ENCODE results near the gene AURKA. TPM values are rescaled to one million over a fixed set of nuclear protein-coding genes. Genes with fewer than 3 reads are reported as not detected.
A peak's percentile ranks its signal among the peaks of the same experiment; 100 is the strongest.
"Not testable (repeated sequence)": the region's sequence is repeated elsewhere in the genome, so short reads cannot be mapped to it uniquely, and the experiment has no call there.

Gene AURKA
- total and polyA plus RNA-seq, 11 donors: 2.2 to 19.5 (median 6.3) TPM

DNA sequence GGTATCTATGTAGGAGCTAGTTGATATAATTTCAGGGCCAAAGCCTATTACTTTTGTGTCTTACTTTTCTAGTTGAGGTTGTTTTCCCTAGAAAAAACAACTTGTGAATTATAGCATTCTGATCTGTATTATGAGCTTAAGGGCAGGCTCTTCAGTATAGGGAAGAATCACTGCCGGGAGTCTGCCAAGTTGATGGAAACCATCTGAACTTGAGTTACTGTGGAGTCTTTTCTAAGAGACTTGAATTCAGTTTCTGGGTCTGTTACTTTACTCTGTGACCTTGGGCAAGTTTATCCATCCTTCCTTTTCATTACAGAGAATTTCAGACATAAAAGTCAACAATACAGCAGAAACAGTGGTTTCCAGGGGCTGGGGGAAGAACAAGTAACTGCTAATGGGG, 17.9 kb upstream of the AURKA start:
- no peak for ATAC-seq
- intact Hi-C loops (cut with DNase I): no loop called here
- DNase-seq: no peak
- Histone ChIP-seq H3K9me3 (no peaks in the 10 kb centered on the region), H3K36me3 (peaks cover 0 to 41% (median 33%) of the 10 kb centered on the region in 9 donors), H3K27me3 (no peaks in the 10 kb centered on the region), H3K4me1 (peaks cover 0 to 59% (median 22%) of the 10 kb centered on the region in 12 donors), H3K27ac (peak overlapping the region in 9 of 12 donors; percentile 2 to 78 (median 43)), H3K4me3 (no peak overlapping the region)
- TF ChIP-seq, protein P1, sequence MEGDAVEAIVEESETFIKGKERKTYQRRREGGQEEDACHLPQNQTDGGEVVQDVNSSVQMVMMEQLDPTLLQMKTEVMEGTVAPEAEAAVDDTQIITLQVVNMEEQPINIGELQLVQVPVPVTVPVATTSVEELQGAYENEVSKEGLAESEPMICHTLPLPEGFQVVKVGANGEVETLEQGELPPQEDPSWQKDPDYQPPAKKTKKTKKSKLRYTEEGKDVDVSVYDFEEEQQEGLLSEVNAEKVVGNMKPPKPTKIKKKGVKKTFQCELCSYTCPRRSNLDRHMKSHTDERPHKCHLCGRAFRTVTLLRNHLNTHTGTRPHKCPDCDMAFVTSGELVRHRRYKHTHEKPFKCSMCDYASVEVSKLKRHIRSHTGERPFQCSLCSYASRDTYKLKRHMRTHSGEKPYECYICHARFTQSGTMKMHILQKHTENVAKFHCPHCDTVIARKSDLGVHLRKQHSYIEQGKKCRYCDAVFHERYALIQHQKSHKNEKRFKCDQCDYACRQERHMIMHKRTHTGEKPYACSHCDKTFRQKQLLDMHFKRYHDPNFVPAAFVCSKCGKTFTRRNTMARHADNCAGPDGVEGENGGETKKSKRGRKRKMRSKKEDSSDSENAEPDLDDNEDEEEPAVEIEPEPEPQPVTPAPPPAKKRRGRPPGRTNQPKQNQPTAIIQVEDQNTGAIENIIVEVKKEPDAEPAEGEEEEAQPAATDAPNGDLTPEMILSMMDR (IDR thresholded peaks at IDR 0.05): no peak
- no peak for TF ChIP-seq POLR2A (IDR thresholded peaks at IDR 0.05)
- 35 to 83% (median 75%) methylated on average over 1 of the region's 1 CpG for WGBS, 4 donors

DNA sequence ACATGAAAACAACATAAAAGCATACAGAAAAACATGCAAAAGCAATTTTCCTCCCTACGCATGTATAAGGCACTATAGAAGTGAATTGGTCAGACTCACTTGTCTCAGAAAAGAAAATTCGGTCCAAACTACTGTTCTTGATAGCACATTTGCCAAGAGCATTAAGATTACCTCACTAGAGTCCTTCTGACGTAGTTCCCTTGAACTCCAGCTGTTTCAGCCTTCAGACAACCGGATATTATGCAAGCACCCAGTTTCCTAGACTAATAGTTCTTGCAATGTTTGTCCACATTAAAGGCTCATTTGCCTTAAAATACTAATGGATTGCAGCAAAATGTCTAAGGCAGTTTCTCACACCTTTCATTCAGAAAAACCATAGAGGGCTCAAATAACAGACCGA, 17.5 kb upstream of the AURKA start:
- no peak for TF ChIP-seq POLR2A (IDR thresholded peaks at IDR 0.05)
- TF ChIP-seq, protein P1 (IDR thresholded peaks at IDR 0.05): no peak
- WGBS, 4 donors: 66 to 72% (median 69%) methylated on average over 5 of the region's 5 CpGs
- Histone ChIP-seq H3K9me3 (no peaks in the 10 kb centered on the region), H3K36me3 (peaks cover 0 to 45% (median 37%) of the 10 kb centered on the region in 9 donors), H3K27ac (peak overlapping the region in 8 of 12 donors; percentile 2 to 82 (median 44)), H3K4me3 (no peak overlapping the region), H3K27me3 (no peaks in the 10 kb centered on the region), H3K4me1 (peaks cover 0 to 55% (median 22%) of the 10 kb centered on the region in 12 donors)
- DNase-seq (peak in 1 of 5 donors; percentile 16), ATAC-seq (peak in 3 of 4 donors; percentile 68 to 80 (median 80))
- intact Hi-C loops (cut with DNase I): no loop called here

DNA sequence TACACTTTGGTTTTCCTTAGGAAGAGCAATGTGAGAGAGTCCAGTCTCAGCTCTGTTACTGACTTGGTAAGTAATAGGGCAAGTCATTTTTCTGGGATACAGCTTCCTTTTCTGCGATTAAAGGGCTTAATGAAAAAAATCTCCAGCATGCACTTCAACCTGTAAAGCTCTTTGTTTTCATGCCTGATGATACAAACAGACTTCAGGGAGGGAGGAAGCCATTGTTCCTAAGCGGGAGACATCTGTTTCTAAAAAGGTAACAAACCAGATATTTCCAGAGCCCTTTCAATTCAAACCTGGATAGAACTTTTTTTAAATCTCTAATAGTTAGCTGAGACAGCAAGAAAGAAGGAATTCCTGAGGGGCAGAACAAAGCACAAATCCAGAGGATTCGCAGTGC, 14.9 kb upstream of the AURKA start:
- intact Hi-C loops (cut with DNase I): loop anchor here in 2 of 10 donors (1.0 to 2.0 kb wide), 3 partner anchors 12 to 152 kb away; partner anchors contain the start of gene RTF2 (in 1 of the 2)
- Histone ChIP-seq H3K27me3 (no peaks in the 10 kb centered on the region), H3K4me1 (peaks cover 0 to 49% (median 17%) of the 10 kb centered on the region in 12 donors), H3K36me3 (peaks cover 0 to 71% (median 63%) of the 10 kb centered on the region in 9 donors), H3K9me3 (no peaks in the 10 kb centered on the region), H3K27ac (peak overlapping the region in 11 of 12 donors; percentile 19 to 82 (median 60)), H3K4me3 (no peak overlapping the region)
- DNase-seq: no peak
- 64 to 73% (median 70%) methylated on average over 3 of the region's 3 CpGs for WGBS, 4 donors
- ATAC-seq: peak in 1 of 4 donors; percentile 66
- TF ChIP-seq POLR2A (IDR thresholded peaks at IDR 0.05): no peak
- TF ChIP-seq, protein P1 (IDR thresholded peaks at IDR 0.05): no peak

DNA sequence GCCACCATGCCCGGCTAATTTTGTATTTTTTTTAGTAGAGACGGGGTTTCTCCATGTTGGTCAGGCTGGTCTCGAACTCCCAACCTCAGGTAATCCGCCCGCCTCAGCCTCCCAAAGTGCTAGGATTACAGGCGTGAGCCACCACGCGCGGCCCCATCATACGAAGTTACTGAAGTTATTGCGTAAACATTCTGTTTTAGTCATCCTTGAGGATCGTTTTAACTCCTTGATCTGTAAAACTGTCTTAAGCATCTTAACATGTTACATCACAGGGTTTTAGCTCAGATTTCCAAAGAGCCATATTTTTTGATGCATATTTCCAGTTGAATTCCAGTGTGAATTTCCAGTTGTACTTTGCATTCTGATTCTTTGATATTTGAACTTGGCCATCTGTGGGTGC, 13.3 kb upstream of the AURKA start:
- intact Hi-C loops (cut with DNase I); DNase-seq; ATAC-seq; H3K4me3 ChIP-seq; H3K9me3 ChIP-seq; H3K27ac ChIP-seq; H3K27me3 ChIP-seq: not testable (repeated sequence)
- Histone ChIP-seq H3K4me1 (peaks cover 0 to 38% (median 8%) of the 10 kb centered on the region in 12 donors), H3K36me3 (peaks cover 0 to 87% (median 77%) of the 10 kb centered on the region in 9 donors)
- WGBS, 4 donors: 96 to 98% (median 97%) methylated on average over 12 of the region's 12 CpGs

DNA sequence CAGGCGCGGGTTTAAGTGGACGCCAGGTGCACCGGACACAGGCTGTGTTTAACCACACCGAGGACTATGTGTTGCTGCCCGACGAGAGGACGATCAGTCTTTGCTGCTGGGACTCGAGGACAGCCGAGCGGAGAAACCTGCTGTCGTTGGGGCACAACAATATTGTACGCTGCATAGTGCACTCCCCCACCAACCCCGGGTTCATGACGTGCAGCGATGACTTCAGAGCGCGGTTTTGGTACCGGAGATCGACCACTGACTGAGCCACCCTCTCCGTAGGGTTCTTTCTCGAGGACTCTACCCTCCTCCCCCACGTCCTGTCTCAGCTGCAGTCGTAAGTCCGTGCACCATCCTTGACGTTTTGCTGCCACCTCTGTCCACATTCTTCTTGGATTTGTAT, 11.4 kb upstream of the AURKA start:
- TF ChIP-seq, protein P1 (IDR thresholded peaks at IDR 0.05): no peak
- no peak for TF ChIP-seq POLR2A (IDR thresholded peaks at IDR 0.05)
- ATAC-seq (peak in 1 of 4 donors; percentile 15), DNase-seq (no peak)
- Histone ChIP-seq H3K27me3 (no peaks in the 10 kb centered on the region), H3K27ac (no peak overlapping the region), H3K9me3 (no peaks in the 10 kb centered on the region), H3K4me3 (no peak overlapping the region), H3K36me3 (peaks cover 0 to 98% (median 96%) of the 10 kb centered on the region in 9 donors), H3K4me1 (peaks cover 0 to 29% (median 5%) of the 10 kb centered on the region in 12 donors)
- WGBS, 4 donors: 91 to 94% (median 92%) methylated on average over 24 to 26 of the region's 26 CpGs
- intact Hi-C loops (cut with DNase I): loop anchor here in 1 of 10 donors (5.0 kb wide), 1 partner anchor 59 kb away; no protein-coding TSS in a partner anchor
